Esophagus (tissue), 2 donors: ENCODE results near the gene MSMB. TPM values are rescaled to one million over a fixed set of nuclear protein-coding genes. Genes with fewer than 3 reads are reported as not detected.
"Not testable (repeated sequence)": the region's sequence is repeated elsewhere in the genome, so short reads cannot be mapped to it uniquely, and the experiment has no call there.

ENCODE experiments used
- H3K27ac ChIP-seq, 2 donors: one replicate each; pipeline ENCODE4 v1.5.1; 2013; ENCODE audit warnings: low read depth in 2 of 2, mild to moderate bottlenecking in 2 of 2, inconsistent platforms in 1 of 2, low read length in 1 of 2, moderate library complexity in 1 of 2
- H3K27me3 ChIP-seq, 2 donors: one replicate each; pipeline ENCODE4 v1.6.1; 2013; ENCODE audit warnings: low read length in 2 of 2, control low read depth in 1 of 2, mild to moderate bottlenecking in 1 of 2; ENCODE audit not compliant: insufficient read depth in 2 of 2, control insufficient read depth in 1 of 2
- H3K36me3 ChIP-seq, 2 donors: one replicate each; pipeline ENCODE4 v1.6.1; 2013; ENCODE audit warnings: low read length in 1 of 2; ENCODE audit not compliant: control insufficient read depth in 2 of 2, insufficient read depth in 2 of 2
- H3K4me1 ChIP-seq, 2 donors: one replicate each; pipeline ENCODE4 v1.6.1; 2013; ENCODE audit warnings: low read length in 1 of 2; ENCODE audit not compliant: control insufficient read depth in 2 of 2, insufficient read depth in 2 of 2
- H3K4me3 ChIP-seq, 2 donors: one replicate each; pipeline ENCODE4 v1.5.1; 2013; ENCODE audit warnings: low read length in 2 of 2, mild to moderate bottlenecking in 2 of 2, low read depth in 1 of 2, moderate library complexity in 1 of 2
- H3K9me3 ChIP-seq, 2 donors: one replicate each; pipeline ENCODE4 v1.6.1; 2013; ENCODE audit warnings: mild to moderate bottlenecking in 2 of 2, low read depth in 1 of 2, low read length in 1 of 2, moderate library complexity in 1 of 2; ENCODE audit not compliant: control insufficient read depth in 2 of 2, insufficient read depth in 1 of 2
- WGBS, 2 donors: extraction: QIAGEN DNeasy Blood & Tissue Kit; methylation state at CpG; one replicate each; pipeline ENCODE4 v1.1.7; 2013; 5-methylcytosine and 5-hydroxymethylcytosine counted together
- polyA plus RNA-seq, 2 donors: library from polyadenylated mRNA; stranded (reverse); fragments of 200-250 nt; gene quantifications; one replicate each; pipeline ENCODE4 v1.2.3, GENCODE V29; 2013
- donor health status: healthy with polysubstance abuse.
- donor health status: Bipolar disorder and iron deficiency.

Gene MSMB, protein sequence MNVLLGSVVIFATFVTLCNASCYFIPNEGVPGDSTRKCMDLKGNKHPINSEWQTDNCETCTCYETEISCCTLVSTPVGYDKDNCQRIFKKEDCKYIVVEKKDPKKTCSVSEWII
- under 1 TPM; 0.26 to 0.59 TPM for polyA plus RNA-seq

- H3K36me3 ChIP-seq: no peaks in the 10 kb centered on the region
- H3K27ac ChIP-seq: no peak within 1 kb of the TSS
- WGBS, 2 donors: 72 to 81% methylated on average over 7 of the region's 7 CpGs
- H3K4me3 ChIP-seq: no peak within 1 kb of the TSS
- H3K4me1 ChIP-seq: no peaks in the 10 kb centered on the region
- H3K27me3 ChIP-seq: no peaks in the 10 kb centered on the region
- H3K9me3 ChIP-seq: no peaks in the 10 kb centered on the region
Measured at GRCh38 chr10:46046261-46046660, at the start of gene MSMB. Gene MSMB, minus strand, starts transcription at chr10:46046269. Its CDS starts 32 bp downstream, at chr10:46046237.

GRCh38 chr10:46094931-46095750, 49.1 kb upstream of the MSMB start:
- WGBS, 2 donors: 80 to 81% methylated on average over 15 of the region's 15 CpGs
- no peak overlapping the region for H3K27ac ChIP-seq

GRCh38 chr10:46094197-46094500, 48.1 kb upstream of the MSMB start:
- no peaks in the 10 kb centered on the region for H3K27me3 ChIP-seq
- H3K4me1 ChIP-seq: peaks cover 0 to 3% of the 10 kb centered on the region in 2 donors
- H3K27ac ChIP-seq: no peak overlapping the region
- H3K9me3 ChIP-seq: no peaks in the 10 kb centered on the region
- 91 to 94% methylated on average over 6 of the region's 6 CpGs for WGBS, 2 donors
- no peaks in the 10 kb centered on the region for H3K36me3 ChIP-seq
- H3K4me3 ChIP-seq: no peak overlapping the region

More at GRCh38 chr10:46094931-46095750, 49.1 kb upstream of the MSMB start:
- H3K27me3 ChIP-seq: no peaks in the 10 kb centered on the region
- H3K9me3 ChIP-seq: no peaks in the 10 kb centered on the region
- H3K36me3 ChIP-seq: no peaks in the 10 kb centered on the region
- peaks cover 0 to 3% of the 10 kb centered on the region in 2 donors for H3K4me1 ChIP-seq
- H3K4me3 ChIP-seq: no peak overlapping the region

- H3K27me3 ChIP-seq, H3K27ac ChIP-seq, H3K4me1 ChIP-seq, H3K36me3 ChIP-seq, H3K9me3 ChIP-seq, H3K4me3 ChIP-seq: not testable (repeated sequence)
- 82 to 88% methylated on average over 9 of the region's 9 CpGs for WGBS, 2 donors
Measured at GRCh38 chr10:46093316-46094196, 47.5 kb upstream of the MSMB start.

DNA sequence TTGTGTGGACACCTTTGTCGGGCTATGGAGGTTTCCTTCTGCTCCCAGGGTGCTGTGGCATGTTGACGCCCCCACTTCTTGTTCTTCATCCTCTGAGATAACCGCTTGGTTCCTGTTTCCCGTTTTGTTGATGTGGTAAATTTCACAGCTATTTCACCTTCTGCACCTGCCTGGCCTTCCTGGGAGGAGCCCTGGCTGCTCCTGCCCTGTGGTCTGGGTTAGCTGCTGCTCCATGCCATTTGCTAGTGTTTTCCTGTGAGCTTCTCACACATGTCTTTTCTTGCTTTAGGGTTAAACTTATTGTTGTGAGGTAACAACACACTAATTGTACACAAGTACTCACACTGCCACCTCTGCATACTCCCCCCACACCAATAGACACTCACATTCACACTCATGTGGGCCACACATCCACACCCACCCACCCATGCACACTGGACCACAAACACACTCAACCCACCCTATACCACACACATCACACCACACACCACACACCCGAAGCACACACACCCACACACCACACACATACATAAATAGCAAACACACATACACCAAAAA, 46.5 kb upstream of the MSMB start:
- 42 to 44% methylated on average over 5 of the region's 5 CpGs for WGBS, 2 donors
- peaks cover 0 to 3% of the 10 kb centered on the region in 2 donors for H3K4me1 ChIP-seq
- no peak overlapping the region for H3K27ac ChIP-seq
- H3K27me3 ChIP-seq: no peaks in the 10 kb centered on the region
- no peaks in the 10 kb centered on the region for H3K9me3 ChIP-seq
- H3K36me3 ChIP-seq: no peaks in the 10 kb centered on the region
- H3K4me3 ChIP-seq: no peak overlapping the region

GRCh38 chr10:46091828-46092523, 45.9 kb upstream of the MSMB start:
- no peaks in the 10 kb centered on the region for H3K9me3 ChIP-seq
- no peak overlapping the region for H3K4me3 ChIP-seq
- H3K4me1 ChIP-seq: peaks cover 0 to 3% of the 10 kb centered on the region in 2 donors
- WGBS, 2 donors: 71 to 75% methylated on average over 12 of the region's 12 CpGs
- no peaks in the 10 kb centered on the region for H3K27me3 ChIP-seq
- no peaks in the 10 kb centered on the region for H3K36me3 ChIP-seq
- H3K27ac ChIP-seq: no peak overlapping the region

DNA sequence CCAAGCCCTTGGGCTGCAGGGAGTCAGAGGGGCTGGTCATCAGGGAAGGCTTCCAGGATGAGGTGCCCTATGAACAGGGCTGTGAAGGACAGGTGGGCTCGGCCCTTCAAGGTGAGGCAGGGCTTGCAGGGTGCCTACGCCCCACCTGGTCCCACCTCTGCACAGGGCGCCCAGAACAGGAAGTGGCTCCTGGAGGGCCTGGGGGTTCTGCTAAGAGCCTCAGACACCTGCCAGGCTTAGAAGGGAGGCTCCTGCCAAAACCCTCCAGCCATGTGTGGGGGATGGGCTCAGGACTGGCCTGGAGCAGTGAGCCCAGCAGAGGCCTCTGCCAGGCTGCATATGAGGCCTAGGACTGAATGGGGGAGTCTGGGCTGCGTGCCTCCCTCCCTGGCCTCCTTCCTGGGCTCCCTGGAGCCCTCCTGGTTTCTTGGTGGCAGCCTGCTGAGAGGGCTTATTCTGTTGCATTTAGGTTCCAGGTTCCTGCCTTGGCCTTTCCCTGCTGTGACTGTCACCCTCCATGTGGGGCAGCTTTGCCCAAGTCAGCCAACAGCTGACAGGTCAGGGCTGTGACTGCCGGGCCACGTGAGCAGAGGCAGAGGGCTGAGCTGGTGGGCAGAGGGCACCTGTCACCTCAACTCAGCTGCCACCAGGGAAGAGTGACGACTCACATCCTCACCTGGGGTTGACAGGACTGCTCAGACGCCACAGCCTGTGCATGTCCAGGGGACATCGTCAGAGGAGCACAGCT, 45.2 kb upstream of the MSMB start:
- Histone ChIP-seq H3K4me1 (peaks cover 0 to 3% of the 10 kb centered on the region in 2 donors), H3K4me3 (no peak overlapping the region), H3K27me3 (no peaks in the 10 kb centered on the region), H3K36me3 (no peaks in the 10 kb centered on the region), H3K9me3 (no peaks in the 10 kb centered on the region), H3K27ac (no peak overlapping the region)
- 71 to 73% methylated on average over 8 to 9 of the region's 9 CpGs for WGBS, 2 donors

DNA sequence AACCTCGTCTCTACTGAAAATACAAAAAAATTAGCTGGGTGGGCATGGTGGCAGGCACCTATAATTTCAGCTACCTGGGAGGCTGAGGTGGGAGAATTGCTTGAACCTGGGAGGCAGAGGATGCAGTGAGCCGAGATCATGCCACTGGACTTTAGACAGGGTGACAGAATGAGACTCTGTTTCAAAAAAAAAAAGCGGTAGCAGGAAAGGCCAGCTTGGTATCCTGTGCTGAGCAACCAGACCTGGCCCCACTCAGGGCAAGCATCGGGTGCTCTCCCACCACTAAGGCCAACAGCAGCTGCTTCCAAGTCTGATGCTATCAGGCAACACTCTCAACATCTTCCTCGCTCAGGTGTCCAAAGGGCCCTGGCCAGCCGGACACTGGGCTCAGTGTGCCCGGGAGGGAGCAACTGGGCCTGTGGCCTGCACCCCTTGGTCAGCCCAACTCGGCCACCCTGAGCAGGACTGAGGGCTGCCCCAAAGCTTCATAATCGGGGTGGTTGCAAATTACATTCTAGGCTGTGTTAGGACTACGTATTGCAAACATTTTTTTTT, 44.3 kb upstream of the MSMB start:
- WGBS, 2 donors: 87 to 90% methylated on average over 10 of the region's 10 CpGs

More for the DNA sequence above, 44.3 kb upstream of the MSMB start:
- peaks cover 0 to 2% of the 10 kb centered on the region in 2 donors for H3K4me1 ChIP-seq
- H3K36me3 ChIP-seq: no peaks in the 10 kb centered on the region
- H3K27me3 ChIP-seq: no peaks in the 10 kb centered on the region
- H3K4me3 ChIP-seq: no peak overlapping the region
- no peak overlapping the region for H3K27ac ChIP-seq
- H3K9me3 ChIP-seq: no peaks in the 10 kb centered on the region
